Astrocyte of the cerebellum (primary cell): ENCODE measurements around the gene NAA40.

Experiments
- DNase-seq: peaks from one replicate; pipeline ENCODE4 v3.0.0-alpha.2; 2011; ENCODE audit warnings: low read depth
- H3K4me3 ChIP-seq: 2 replicates; pipeline ENCODE4 v1.5.1; 2011; ENCODE audit warnings: mild to moderate bottlenecking, low read depth, low read length, moderate library complexity
- CTCF ChIP-seq: IDR thresholded peaks from 2 replicates; pipeline ENCODE4 v1.5.1; 2012; ENCODE audit warnings: low read length, low read depth, moderate library complexity, mild to moderate bottlenecking; ENCODE audit errors: missing control alignments
- in situ Hi-C: cut with HindIII; loops from 2 replicates; pipeline ENCODE4 v1.10.0; 2017; ENCODE audit warnings: low sequenced_read_pairs

Gene NAA40

GRCh38 chr11:63931876-63932275 lies 6.9 kb upstream of the NAA40 start:
- no peak for DNase-seq
- no peak overlapping the region for H3K4me3 ChIP-seq
- in situ Hi-C loops: no loop called here
- TF ChIP-seq CTCF: no peak

DNA sequence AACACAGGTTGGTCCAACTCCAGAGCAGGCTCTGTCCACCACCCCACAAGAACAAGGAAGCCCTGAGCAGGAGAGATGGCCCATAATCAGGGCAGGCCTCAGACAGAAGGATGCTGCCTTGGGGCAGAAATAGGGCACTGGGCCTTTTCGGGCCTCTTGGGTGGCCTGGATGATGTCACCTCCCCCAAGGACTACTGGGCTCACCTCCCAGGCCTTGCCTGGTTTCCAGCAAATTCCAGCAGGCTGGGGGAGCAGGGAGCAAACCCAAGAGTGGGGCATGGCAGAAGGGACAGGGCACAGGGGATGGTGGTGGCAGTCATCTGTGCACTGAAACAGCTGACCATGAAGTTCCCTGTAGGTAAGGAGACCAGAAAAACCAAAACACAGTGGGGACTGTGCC lies 5.3 kb upstream of the NAA40 start:
- TF ChIP-seq CTCF: no peak
- DNase-seq: no peak
- no peak overlapping the region for H3K4me3 ChIP-seq
- in situ Hi-C loops: no loop called here

DNA sequence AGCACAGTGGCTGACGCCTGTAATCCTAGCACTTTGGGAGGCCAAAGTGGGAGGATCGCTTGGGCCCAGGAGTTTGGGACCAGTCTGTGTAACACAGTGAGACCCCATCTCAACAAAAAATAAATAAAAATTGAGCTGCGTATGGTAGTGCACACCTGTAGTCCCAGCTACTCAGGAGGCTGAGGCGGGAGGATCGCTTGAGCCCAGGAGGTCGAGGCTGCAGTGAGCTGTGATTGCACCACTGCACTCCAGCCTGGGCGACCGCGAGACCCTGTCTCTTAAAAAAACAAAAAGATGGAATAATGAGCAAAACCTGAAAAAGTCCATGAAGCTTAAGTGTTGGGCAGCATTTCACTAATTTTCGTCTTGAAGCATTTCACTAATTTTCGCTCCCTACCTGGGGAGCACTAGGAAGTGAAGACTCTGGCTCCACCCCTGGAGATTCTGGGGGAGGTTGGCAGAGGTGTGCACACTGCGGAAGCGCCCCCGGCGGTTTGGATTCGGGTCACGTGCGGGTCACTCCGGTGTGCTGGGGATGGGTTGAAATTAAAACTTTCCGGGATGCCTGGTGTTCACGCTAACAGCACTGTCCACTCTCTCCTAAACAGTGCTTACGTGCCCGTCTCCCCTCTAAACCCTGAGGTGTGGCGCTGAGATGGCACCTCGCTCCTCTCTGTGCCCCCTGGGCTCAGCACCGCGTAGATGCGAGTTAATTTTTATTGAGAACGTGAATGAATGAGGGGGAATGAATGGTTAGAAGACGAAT lies 906 bp upstream of the NAA40 start:
- in situ Hi-C loops: loop anchor here (5.0 kb wide), 1 partner anchor 36 kb away; no protein-coding TSS in a partner anchor
- no peak for DNase-seq
- H3K4me3 ChIP-seq: peak overlapping the region; percentile 83
- TF ChIP-seq CTCF: no peak

GRCh38 chr11:63939397-63939891 lies 642 bp downstream of the NAA40 start:
- no peak for DNase-seq
- no peak for TF ChIP-seq CTCF
- H3K4me3 ChIP-seq: peak overlapping the region; percentile 83
- in situ Hi-C loops: loop anchor here (5.0 kb wide), 1 partner anchor 37 kb away; no protein-coding TSS in a partner anchor

- in situ Hi-C loops: no loop called here
- no peak for TF ChIP-seq CTCF
- no peak for DNase-seq
- H3K4me3 ChIP-seq: no peak overlapping the region
These were observed 2.0 kb downstream of the NAA40 start for GRCh38 chr11:63940786-63941185.

- in situ Hi-C loops: no loop called here
- no peak overlapping the region for H3K4me3 ChIP-seq
- no peak for DNase-seq
- TF ChIP-seq CTCF: no peak
These were observed 3.1 kb downstream of the NAA40 start for GRCh38 chr11:63941901-63942300.
